NCI-H2171 treated with DMSO at 0.1 percent for 48 hours (cell line): ENCODE data around the gene RDM1.

Experiments
- DNase-seq: peaks from one replicate; lab custom pipeline; 2025; lab: John Stamatoyannopoulos, UW

RDM1 gene

GRCh38 chr17:35870906-35871819 lies 59.4 kb downstream of the RDM1 start:
- DNase-seq = no peak

- DNase-seq = no peak
Measured at GRCh38 chr17:35868737-35869136, 61.8 kb downstream of the RDM1 start, which contains the start of gene HEATR9. HEATR9 (minus strand) TSS chr17:35868891; CDS start chr17:35868742, 149 bp downstream.
